Body of pancreas (tissue), 4 donors: ENCODE data around the gene FBXO27. TPM values are rescaled to one million over a fixed set of nuclear protein-coding genes. Genes with fewer than 3 reads are reported as not detected.

Experiments used
- ATAC-seq: fragments of 150-250 bp; one replicate; pipeline ENCODE4 v1.9.1; 2016
- DNase-seq, 4 donors: peaks; one replicate each; pipeline ENCODE4 v3.0.0-alpha.2; 2019
- H3K27ac ChIP-seq, 4 donors: fragments of 200-600 bp; sonication (generic); 1 replicate in 3 of 4; 2 replicates in 1 of 4; pipeline versions ENCODE4 v1.5.1 to v1.6.1; 2016 to 2019; ENCODE audit warnings: mild to moderate bottlenecking in 1 of 4, mixed read lengths in 1 of 4, moderate library complexity in 1 of 4
- H3K27me3 ChIP-seq, 2 donors: fragments of 200-600 bp; sonication (generic); one replicate each; pipeline ENCODE4 v1.6.0; 2016; ENCODE audit warnings: mild to moderate bottlenecking in 1 of 2
- H3K36me3 ChIP-seq, 2 donors: fragments of 200-600 bp; sonication (generic); replicated peaks in 1 of 2; 2 replicates each; pipeline ENCODE4 v1.5.1; 2016; ENCODE audit warnings: low read depth in 2 of 2; ENCODE audit not compliant: insufficient read depth in 1 of 2
- H3K4me1 ChIP-seq: fragments of 200-600 bp; sonication (generic); one replicate; pipeline ENCODE4 v1.6.0; 2016
- H3K4me3 ChIP-seq, 2 donors: fragments of 200-600 bp; sonication (generic); 1 replicate in 1 of 2; 2 replicates in 1 of 2; pipeline ENCODE4 v1.5.1; 2016 to 2019
- H3K9me3 ChIP-seq, 3 donors: fragments of 200-600 bp; sonication (generic); 1 replicate in 2 of 3; 2 replicates in 1 of 3; pipeline ENCODE4 v1.5.1; 2016
- CTCF ChIP-seq, 7 experiments: fragments of 450-650 bp in 4 of 7; fragments of 200-600 bp in 3 of 7; sonication (generic) in 3 of 7; IDR thresholded peaks; one replicate each; pipeline ENCODE4 v1.5.1; 2016 to 2019; ENCODE audit warnings: antibody characterized with exemption in 7 of 7
- POLR2A ChIP-seq, 3 donors: fragments of 450-650 bp; IDR thresholded peaks; one replicate each; pipeline ENCODE4 v1.6.1; 2016; ENCODE audit warnings: antibody characterized with exemption in 3 of 3, mild to moderate bottlenecking in 2 of 3
- WGBS, 2 donors: methylation state at CpG; one replicate each; pipeline ENCODE4 v1.1.5; 2017; 5-methylcytosine and 5-hydroxymethylcytosine counted together
- intact Hi-C: fragments of 100-400 bp; cut with DNase I; formaldehyde crosslinking; loops from one replicate; pipeline ENCODE4 v1.15.1; 2023
- total RNA-seq, 2 donors: library from RNA; depleted of rRNA; stranded (reverse); fragments of >200 nt; gene quantifications; one replicate each; pipeline ENCODE4 v1.1.0, GENCODE V29; 2016

Gene FBXO27
- total RNA-seq, 2 donors from 2014 or later, result 0.52 to 4.3 TPM

GRCh38 chr19:39036581-39036980 lies 4.2 kb upstream of the FBXO27 start:
- intact Hi-C loops, result no loop called here
- no peak for ATAC-seq
- H3K4me1 ChIP-seq, result peaks cover 11% of the 10 kb centered on the region
- no peak overlapping the region for H3K27ac ChIP-seq
- no peak for TF ChIP-seq POLR2A (IDR thresholded peaks at IDR 0.05)
- TF ChIP-seq CTCF (IDR thresholded peaks at IDR 0.05), result no peak
- H3K4me3 ChIP-seq, result no peak overlapping the region
- no peak for DNase-seq
- no peaks in the 10 kb centered on the region for H3K27me3 ChIP-seq
- no peaks in the 10 kb centered on the region for H3K36me3 ChIP-seq
- H3K9me3 ChIP-seq, result no peaks in the 10 kb centered on the region

DNA sequence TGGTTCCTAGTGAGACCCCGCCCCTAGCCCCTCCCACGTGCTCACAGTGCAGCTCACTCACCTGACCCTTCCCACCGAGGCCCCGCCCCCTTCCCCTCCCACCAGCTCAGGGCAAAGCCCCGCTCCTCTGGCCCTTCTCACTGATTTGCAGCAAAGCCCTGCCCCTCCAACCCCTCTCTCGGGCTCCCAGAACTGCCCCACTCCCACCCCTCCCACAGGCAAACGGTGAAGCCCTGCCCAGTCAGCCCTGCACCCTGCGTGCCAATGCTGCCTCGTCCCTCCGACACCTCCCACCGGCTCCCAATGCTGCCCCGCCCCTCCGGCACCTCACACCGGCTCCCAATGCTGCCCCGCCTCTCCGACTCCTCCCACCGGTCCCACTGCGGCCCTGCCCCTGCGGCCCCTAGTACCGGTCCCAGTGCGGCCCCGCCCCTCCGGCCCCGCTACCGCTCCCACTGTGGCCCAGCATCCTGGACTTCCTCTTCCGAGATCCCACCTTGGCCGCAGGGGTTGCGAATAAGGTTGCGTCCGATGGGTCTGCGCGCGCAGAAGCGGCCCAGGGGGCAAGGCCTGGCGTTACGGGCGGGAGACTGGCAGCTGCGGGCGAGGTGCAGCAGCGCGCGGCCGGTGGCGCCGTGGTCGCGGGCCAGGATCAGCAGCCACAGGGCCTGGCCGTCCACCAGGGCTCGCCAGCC lies 834 bp downstream of the FBXO27 start:
- WGBS, 2 donors, result 0 to 1% methylated on average over 10 to 49 of the region's 49 CpGs

GRCh38 chr19:39030854-39031367 lies 1.4 kb downstream of the FBXO27 start:
- WGBS, 2 donors, result 7 to 40% methylated on average over 2 to 11 of the region's 11 CpGs
- intact Hi-C loops, result no loop called here
- Histone ChIP-seq H3K4me3 (no peak overlapping the region), H3K36me3 (no peaks in the 10 kb centered on the region), H3K27me3 (no peaks in the 10 kb centered on the region), H3K27ac (peak overlapping the region; percentile 69 to 85 (median 81)), H3K9me3 (no peaks in the 10 kb centered on the region), H3K4me1 (peaks cover 22% of the 10 kb centered on the region)
- ATAC-seq (peak; percentile 8), DNase-seq (no peak)
- TF ChIP-seq CTCF (IDR thresholded peaks at IDR 0.05), result no peak
- peak in 2 of 3 donors; percentile 56 to 58 for TF ChIP-seq POLR2A (IDR thresholded peaks at IDR 0.05)

More for the DNA sequence above, 834 bp downstream of the FBXO27 start:
- Histone ChIP-seq H3K9me3 (no peaks in the 10 kb centered on the region), H3K27ac (peak overlapping the region; percentile 69 to 85 (median 81)), H3K4me3 (peak overlapping the region; percentile 29 to 67), H3K4me1 (peaks cover 22% of the 10 kb centered on the region), H3K27me3 (no peaks in the 10 kb centered on the region), H3K36me3 (no peaks in the 10 kb centered on the region)
- DNase-seq, result peak; percentile 98 to 100 (median 98)
- TF ChIP-seq POLR2A (IDR thresholded peaks at IDR 0.05) (peak in 1 of 3 donors; percentile 23), CTCF (IDR thresholded peaks at IDR 0.05) (no peak)
- intact Hi-C loops, result no loop called here
- ATAC-seq, result peak; percentile 99

GRCh38 chr19:39024875-39025641 lies 7.3 kb downstream of the FBXO27 start:
- H3K27me3 ChIP-seq, result no peaks in the 10 kb centered on the region
- WGBS, 2 donors, result 93 to 94% methylated on average over 12 to 14 of the region's 14 CpGs
- H3K4me3 ChIP-seq, result no peak overlapping the region
- intact Hi-C loops, result no loop called here
- ATAC-seq (no peak), DNase-seq (no peak)
- H3K27ac ChIP-seq, result no peak overlapping the region
- H3K4me1 ChIP-seq, result peaks cover under 1% of the 10 kb centered on the region
- H3K36me3 ChIP-seq, result no peaks in the 10 kb centered on the region
- TF ChIP-seq POLR2A (IDR thresholded peaks at IDR 0.05), result no peak
- TF ChIP-seq CTCF (IDR thresholded peaks at IDR 0.05), result no peak
- H3K9me3 ChIP-seq, result no peaks in the 10 kb centered on the region
